PC-3 (cell line): ENCODE measurements around the gene KCNQ2. TPM values are rescaled to one million over a fixed set of nuclear protein-coding genes. Genes with fewer than 3 reads are reported as not detected.

Source experiments
- ATAC-seq: fragments of 200-7000 bp; cut with Tn5 transposase; 2 replicates; pipeline ENCODE4 v1.9.1; 2020; ENCODE audit warnings: mild to moderate bottlenecking, moderate library complexity
- BruUV-seq: library from RNA; stranded (reverse); fragments of 400-500 nt; replicated peaks from 2 replicates; lab custom pipeline; 2021; lab: Mats Ljungman, UMichigan
- CTCF ChIA-PET: fragments of 300-600 bp; sonication (Branson Sonifier 250); formaldehyde crosslinking; loops from one replicate; lab custom pipeline; 2022; ENCODE audit warnings: antibody characterized with exemption; lab: Charles Lee
- POLR2A ChIA-PET: fragments of 300-600 bp; sonication (Branson Sonifier 250); formaldehyde crosslinking; loops from one replicate; lab custom pipeline; 2022; ENCODE audit warnings: antibody characterized with exemption; ENCODE audit not compliant: unreplicated experiment; lab: Charles Lee
- DNase-seq: peaks from one replicate; pipeline ENCODE4 v3.0.0-alpha.2; 2015
- H2AFZ ChIP-seq: fragments of 300-600 bp; sonication (generic); 2 replicates; pipeline ENCODE4 v1.6.0; 2016; ENCODE audit warnings: antibody characterized with exemption, low read length
- H3F3A ChIP-seq: fragments of 300-600 bp; sonication (generic); one replicate; pipeline ENCODE4 v1.6.0; 2017; ENCODE audit warnings: antibody characterized with exemption, low read length, control low read depth, mild to moderate bottlenecking; ENCODE audit not compliant: unreplicated experiment
- H3K27ac ChIP-seq: fragments of 300-600 bp; sonication (generic); 2 replicates; pipeline ENCODE4 v1.5.1; 2016; ENCODE audit warnings: mild to moderate bottlenecking, low read length
- H3K27me3 ChIP-seq: fragments of 300-600 bp; sonication (generic); 2 replicates; pipeline ENCODE4 v1.6.1; 2016; ENCODE audit warnings: low read length, mixed read lengths
- H3K36me3 ChIP-seq: fragments of 300-600 bp; sonication (generic); 2 replicates; pipeline ENCODE4 v1.6.1; 2016; ENCODE audit warnings: low read depth, mixed run types, low read length, mixed read lengths
- H3K4me1 ChIP-seq: fragments of 300-600 bp; sonication (generic); 2 replicates; pipeline ENCODE4 v1.5.1; 2016; ENCODE audit warnings: low read length; ENCODE audit not compliant: insufficient read depth
- H3K4me2 ChIP-seq: fragments of 300-600 bp; sonication (generic); 2 replicates; pipeline ENCODE4 v1.6.0; 2016; ENCODE audit warnings: low read length
- H3K4me3 ChIP-seq: fragments of 300-600 bp; sonication (generic); 2 replicates; pipeline ENCODE4 v1.5.1; 2016; ENCODE audit warnings: mild to moderate bottlenecking, low read length, mixed read lengths
- H3K79me2 ChIP-seq: fragments of 300-600 bp; sonication (generic); 2 replicates; pipeline ENCODE4 v1.6.1; 2017; ENCODE audit warnings: low read length, mixed read lengths
- H3K9ac ChIP-seq: fragments of 300-600 bp; sonication (generic); 2 replicates; pipeline ENCODE4 v1.6.0; 2016; ENCODE audit warnings: mild to moderate bottlenecking, low read length
- H3K9me2 ChIP-seq: fragments of 300-600 bp; sonication (generic); replicated peaks from 2 replicates; pipeline ENCODE4 v1.6.1; 2016; ENCODE audit warnings: mixed run types, low read length, mixed read lengths
- H3K9me3 ChIP-seq: fragments of 300-600 bp; sonication (generic); 2 replicates; pipeline ENCODE4 v1.6.1; 2016; ENCODE audit warnings: low read length, mixed read lengths
- H4K20me1 ChIP-seq: fragments of 300-600 bp; sonication (generic); 2 replicates; pipeline ENCODE4 v1.6.1; 2016; ENCODE audit warnings: low read length, mixed read lengths
- CTCF ChIP-seq: fragments of 300-600 bp; sonication (generic); conservative IDR thresholded peaks from 2 replicates; pipeline ENCODE4 v1.5.1; 2017; ENCODE audit warnings: antibody characterized with exemption, low read depth, mild to moderate bottlenecking, low read length
- EZH2 ChIP-seq: fragments of 300-600 bp; sonication (generic); IDR thresholded peaks from one replicate; pipeline ENCODE4 v1.6.1; 2017; ENCODE audit warnings: antibody characterized with exemption, mild to moderate bottlenecking, low read length; ENCODE audit not compliant: unreplicated experiment
- EZH2phosphoT487 ChIP-seq: fragments of 300-600 bp; sonication (generic); IDR thresholded peaks from 2 replicates; pipeline ENCODE4 v1.6.1; 2018; ENCODE audit warnings: mild to moderate bottlenecking, antibody characterized with exemption, low read length, borderline replicate concordance
- intact Hi-C: fragments of 100-400 bp; cut with micrococcal nuclease; formaldehyde crosslinking; loops from 2 replicates; pipeline ENCODE4 v1.9.0; 2023
- total RNA-seq: library from RNA; depleted of rRNA; stranded (reverse); fragments of >200 nt; gene quantifications from 2 replicates; pipeline ENCODE4 v1.2.3, GENCODE V29; 2014

Gene KCNQ2
- total RNA-seq, 1 experiment from 2014 or later: not detected

DNA sequence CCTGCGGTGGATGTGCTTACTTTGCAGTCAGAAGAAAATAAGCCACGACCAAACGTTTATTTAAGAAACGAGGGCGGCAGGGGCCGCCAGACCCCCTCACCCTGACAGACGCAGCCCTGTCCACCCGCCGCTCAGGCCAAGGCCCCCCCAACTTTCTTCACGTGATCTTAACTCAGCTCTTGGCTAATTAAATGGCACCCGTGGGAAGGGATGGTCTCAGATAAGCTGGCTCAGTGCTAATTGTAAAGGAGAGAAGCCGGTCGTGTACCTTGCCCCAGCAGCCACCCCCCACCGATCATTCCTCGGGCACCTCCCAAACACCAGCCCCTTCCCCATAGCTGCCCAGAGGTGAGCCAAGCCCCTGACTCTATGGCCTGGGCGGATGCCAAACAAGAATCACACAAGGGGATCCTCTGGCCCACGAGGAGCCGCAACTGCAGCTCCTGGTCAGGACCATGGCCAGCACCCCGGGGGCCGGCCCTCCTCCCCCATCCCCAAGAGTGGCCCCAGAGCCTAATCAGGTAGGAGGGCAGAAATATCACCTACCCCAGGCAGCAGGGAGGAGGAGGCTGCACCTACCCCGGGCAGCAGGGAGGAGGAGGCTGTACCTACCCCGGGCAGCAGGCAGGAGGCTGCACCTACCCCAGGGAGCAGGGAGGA is 11.2 kb downstream of the KCNQ2 start:
- POLR2A ChIA-PET: no interaction called here
- CTCF ChIA-PET: no interaction called here
- intact Hi-C loops: no loop called here

GRCh38 chr20:63459070-63459380 is 13.4 kb downstream of the KCNQ2 start:
- Histone ChIP-seq H3K27ac (no peak overlapping the region), H3K9ac (no peak overlapping the region), H3K27me3 (peaks cover 82% of the 10 kb centered on the region), H2AFZ (no peak overlapping the region), H3K36me3 (no peaks in the 10 kb centered on the region), H3K79me2 (no peaks in the 10 kb centered on the region), H3K4me1 (peaks cover 10% of the 10 kb centered on the region), H3F3A (no peaks in the 10 kb centered on the region), H3K4me3 (no peak overlapping the region), H3K9me3 (no peaks in the 10 kb centered on the region), H3K9me2 (no peaks in the 10 kb centered on the region), H4K20me1 (no peaks in the 10 kb centered on the region), H3K4me2 (no peak overlapping the region)
- ATAC-seq (no peak), DNase-seq (no peak)
- ChIA-PET CTCF (no interaction called here), POLR2A (no interaction called here)
- BruUV-seq: no TSS peak
- intact Hi-C loops: no loop called here
- TF ChIP-seq EZH2 (no peak), CTCF (no peak), EZH2phosphoT487 (no peak)

More for the DNA sequence above, 11.2 kb downstream of the KCNQ2 start:
- Histone ChIP-seq H3K79me2 (no peaks in the 10 kb centered on the region), H2AFZ (no peak overlapping the region), H3K4me3 (no peak overlapping the region), H3K27ac (no peak overlapping the region), H3F3A (no peaks in the 10 kb centered on the region), H3K27me3 (peaks cover 86% of the 10 kb centered on the region), H3K9me2 (no peaks in the 10 kb centered on the region), H3K36me3 (no peaks in the 10 kb centered on the region), H4K20me1 (no peaks in the 10 kb centered on the region), H3K4me1 (peaks cover 6% of the 10 kb centered on the region), H3K4me2 (no peak overlapping the region), H3K9me3 (no peaks in the 10 kb centered on the region), H3K9ac (no peak overlapping the region)
- peak; percentile 34 for DNase-seq
- no TSS peak for BruUV-seq
- TF ChIP-seq CTCF: no peak
- no peak for TF ChIP-seq EZH2phosphoT487
- no peak for TF ChIP-seq EZH2
- ATAC-seq: no peak
